Endometrial microvascular endothelial cells (primary cell): ENCODE results near the gene HOXA4. TPM values are rescaled to one million over a fixed set of nuclear protein-coding genes. Genes with fewer than 3 reads are reported as not detected.

Experiments used
- in situ Hi-C: cut with HindIII; loops from 2 replicates; pipeline ENCODE4 v1.10.0; 2017; ENCODE audit warnings: low sequenced_read_pairs, low pct_unique_long_range_greater_than_20kb; ENCODE audit errors: inconsistent ontology term
- total RNA-seq: library from RNA; depleted of rRNA; stranded (reverse); fragments of >200 nt; gene quantifications from one replicate; pipeline ENCODE4 v1.2.3, GENCODE V29; 2015; ENCODE audit errors: inconsistent ontology term

Gene HOXA4
- total RNA-seq, 1 donor from 2014 or later, result 0.93 TPM

GRCh38 chr7:27102581-27103442 lies 27.7 kb downstream of the HOXA4 start, which contains the start of gene HOXA2:
TSS of gene HOXA2 (minus strand) at chr7:27102683. CDS start at chr7:27102500, 183 bp downstream.
- in situ Hi-C loops, result no loop called here

GRCh38 chr7:27101957-27102580 lies 28.5 kb downstream of the HOXA4 start:
- in situ Hi-C loops, result no loop called here

GRCh38 chr7:27101171-27101956 lies 29.2 kb downstream of the HOXA4 start:
- in situ Hi-C loops, result no loop called here

- in situ Hi-C loops, result no loop called here
These were observed 29.8 kb downstream of the HOXA4 start for GRCh38 chr7:27100694-27101170.

- in situ Hi-C loops, result no loop called here
These were observed 30.8 kb downstream of the HOXA4 start for GRCh38 chr7:27099453-27100370.

GRCh38 chr7:27098578-27099451 lies 31.7 kb downstream of the HOXA4 start:
- in situ Hi-C loops, result no loop called here

GRCh38 chr7:27097686-27098577 lies 32.6 kb downstream of the HOXA4 start:
- in situ Hi-C loops, result no loop called here

- in situ Hi-C loops, result no loop called here
These were observed 33.6 kb downstream of the HOXA4 start for GRCh38 chr7:27096768-27097514.

- in situ Hi-C loops, result no loop called here
These were observed 34.4 kb downstream of the HOXA4 start, which contains the start of gene HOXA1 for GRCh38 chr7:27095897-27096767. TSS of gene HOXA1 (minus strand) at chr7:27096000. CDS start at chr7:27095912, 88 bp downstream.

GRCh38 chr7:27095050-27095896 lies 35.3 kb downstream of the HOXA4 start:
- in situ Hi-C loops, result no loop called here

GRCh38 chr7:27094304-27095049 lies 36.1 kb downstream of the HOXA4 start:
- in situ Hi-C loops, result loop anchor here (5.0 kb wide), 1 partner anchor 33 kb away; no protein-coding TSS in a partner anchor

GRCh38 chr7:27093184-27093895 lies 37.2 kb downstream of the HOXA4 start:
- in situ Hi-C loops, result loop anchor here (5.0 kb wide), 1 partner anchor 34 kb away; no protein-coding TSS in a partner anchor

GRCh38 chr7:27092819-27093110 lies 37.8 kb downstream of the HOXA4 start:
- in situ Hi-C loops, result loop anchor here (5.0 kb wide), 1 partner anchor 35 kb away; no protein-coding TSS in a partner anchor
